Measurements from ENCODE around the gene ID1. TPM values are rescaled to one million over a fixed set of nuclear protein-coding genes. Genes with fewer than 3 reads are reported as not detected.
A peak's percentile ranks its signal among the peaks of the same experiment; 100 is the strongest.

Gene ID1
- total and polyA plus RNA-seq, 2 of the 13 experiments (the other 11 are each of a cell fraction or from before 2014, with no cell fraction given): 320 to 419 TPM

DNA sequence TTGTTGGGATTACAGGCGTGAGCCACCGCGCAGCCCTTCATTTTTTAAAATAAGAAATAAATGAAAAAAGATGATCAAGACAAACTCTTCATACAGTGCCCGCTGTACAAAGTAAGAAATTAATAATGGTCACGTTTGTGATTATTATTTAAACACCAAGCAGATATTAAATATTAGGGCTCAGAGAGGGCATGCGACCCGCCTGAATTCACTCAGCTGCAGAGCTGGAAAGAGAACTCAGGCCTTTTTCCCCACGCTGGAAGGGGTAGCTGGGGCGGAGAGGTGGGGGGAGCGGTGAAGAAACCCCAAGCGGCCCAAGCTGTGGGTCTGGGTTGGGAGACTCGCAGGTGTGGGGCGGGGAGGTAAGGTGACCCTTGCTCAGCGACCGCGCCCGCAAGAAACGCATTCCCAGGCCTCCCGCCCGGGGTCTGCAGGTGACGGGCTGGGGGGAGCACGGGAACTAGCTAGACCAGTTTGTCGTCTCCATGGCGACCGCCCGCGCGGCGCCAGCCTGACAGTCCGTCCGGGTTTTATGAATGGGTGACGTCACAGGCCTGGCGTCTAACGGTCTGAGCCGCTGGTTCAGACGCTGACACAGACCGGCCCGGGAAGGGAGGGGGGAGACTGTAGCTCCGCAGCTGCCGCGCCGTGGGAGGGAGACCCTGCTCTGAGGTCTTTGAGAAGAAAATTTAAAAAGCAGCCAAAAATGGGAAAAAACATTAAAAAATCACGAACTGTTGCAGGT, 1.1 kb upstream of the ID1 start (continued):
- TF ChIP-seq ZNF597 (CRISPR knock-in tag; IDR thresholded peaks at IDR 0.05) (0 out of 2 replicates have a peak, but pooled peaks have one; percentile 5), THAP7 (CRISPR knock-in tag; IDR thresholded peaks at IDR 0.05) (peak; percentile 77; the same call in 1 of the 2 replicates), CBX1 (IDR thresholded peaks at IDR 0.05; ENCODE audit: low read depth) (peak; percentile 91), HMG20B (CRISPR knock-in tag; conservative IDR thresholded peaks at IDR 0.05) (peak; percentile 92), SRY (CRISPR knock-in tag; IDR thresholded peaks at IDR 0.05) (peak; percentile 85), PAWR (CRISPR knock-in tag; IDR thresholded peaks at IDR 0.05; ENCODE audit: borderline replicate concordance) (no peak), SMYD3 (CRISPR knock-in tag; IDR thresholded peaks at IDR 0.05) (no peak; the same call in 1 of the 2 replicates), ZNF329 (CRISPR knock-in tag; IDR thresholded peaks at IDR 0.05; ENCODE audit: low read depth) (0 out of 2 replicates have a peak, but pooled peaks have one; percentile 46), ADNP (CRISPR knock-in tag; IDR thresholded peaks at IDR 0.05) (peak; percentile 88), CCDC6 (CRISPR knock-in tag; IDR thresholded peaks at IDR 0.05) (peak; percentile 97), TOE1 (CRISPR knock-in tag; IDR thresholded peaks at IDR 0.05) (no peak; the same call in 1 of the 2 replicates), ZNF20 (CRISPR knock-in tag; IDR thresholded peaks at IDR 0.05) (no peak), GLMP (CRISPR knock-in tag; IDR thresholded peaks at IDR 0.05; ENCODE audit: borderline replicate concordance) (no peak), ZZZ3 (CRISPR knock-in tag; IDR thresholded peaks at IDR 0.05; ENCODE audit: borderline replicate concordance) (peak; percentile 98), ZSCAN9 (CRISPR knock-in tag; IDR thresholded peaks at IDR 0.05; ENCODE audit: borderline replicate concordance) (peak; percentile 86), CBX5 (CRISPR knock-in tag; IDR thresholded peaks at IDR 0.05; ENCODE audit: borderline replicate concordance) (peak; percentile 97), SP5 (CRISPR knock-in tag; IDR thresholded peaks at IDR 0.05; ENCODE audit: borderline replicate concordance, low read depth) (peak; percentile 99), NFYC (CRISPR knock-in tag; IDR thresholded peaks at IDR 0.05) (peak; percentile 61), ZNF616 (CRISPR knock-in tag; IDR thresholded peaks at IDR 0.05; ENCODE audit: low read depth) (0 out of 2 replicates have a peak, but pooled peaks have one; percentile 63)
- TF ChIP-seq, protein P1, sequence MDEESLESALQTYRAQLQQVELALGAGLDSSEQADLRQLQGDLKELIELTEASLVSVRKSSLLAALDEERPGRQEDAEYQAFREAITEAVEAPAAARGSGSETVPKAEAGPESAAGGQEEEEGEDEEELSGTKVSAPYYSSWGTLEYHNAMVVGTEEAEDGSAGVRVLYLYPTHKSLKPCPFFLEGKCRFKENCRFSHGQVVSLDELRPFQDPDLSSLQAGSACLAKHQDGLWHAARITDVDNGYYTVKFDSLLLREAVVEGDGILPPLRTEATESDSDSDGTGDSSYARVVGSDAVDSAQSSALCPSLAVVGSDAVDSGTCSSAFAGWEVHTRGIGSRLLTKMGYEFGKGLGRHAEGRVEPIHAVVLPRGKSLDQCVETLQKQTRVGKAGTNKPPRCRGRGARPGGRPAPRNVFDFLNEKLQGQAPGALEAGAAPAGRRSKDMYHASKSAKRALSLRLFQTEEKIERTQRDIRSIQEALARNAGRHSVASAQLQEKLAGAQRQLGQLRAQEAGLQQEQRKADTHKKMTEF (CRISPR knock-in tag; IDR thresholded peaks at IDR 0.05): peak; percentile 88
- TF ChIP-seq, protein P2, sequence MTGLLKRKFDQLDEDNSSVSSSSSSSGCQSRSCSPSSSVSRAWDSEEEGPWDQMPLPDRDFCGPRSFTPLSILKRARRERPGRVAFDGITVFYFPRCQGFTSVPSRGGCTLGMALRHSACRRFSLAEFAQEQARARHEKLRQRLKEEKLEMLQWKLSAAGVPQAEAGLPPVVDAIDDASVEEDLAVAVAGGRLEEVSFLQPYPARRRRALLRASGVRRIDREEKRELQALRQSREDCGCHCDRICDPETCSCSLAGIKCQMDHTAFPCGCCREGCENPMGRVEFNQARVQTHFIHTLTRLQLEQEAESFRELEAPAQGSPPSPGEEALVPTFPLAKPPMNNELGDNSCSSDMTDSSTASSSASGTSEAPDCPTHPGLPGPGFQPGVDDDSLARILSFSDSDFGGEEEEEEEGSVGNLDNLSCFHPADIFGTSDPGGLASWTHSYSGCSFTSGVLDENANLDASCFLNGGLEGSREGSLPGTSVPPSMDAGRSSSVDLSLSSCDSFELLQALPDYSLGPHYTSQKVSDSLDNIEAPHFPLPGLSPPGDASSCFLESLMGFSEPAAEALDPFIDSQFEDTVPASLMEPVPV (CRISPR knock-in tag; IDR thresholded peaks at IDR 0.05): peak; percentile 92

All from HepG2 (cell line).